Transverse colon (tissue), 4 donors: ENCODE results near the gene NOL9. TPM values are rescaled to one million over a fixed set of nuclear protein-coding genes. Genes with fewer than 3 reads are reported as not detected.

Source experiments
- DNase-seq: peaks from one replicate; pipeline ENCODE4 v3.0.0-alpha.2; 2019
- H3K27ac ChIP-seq, 4 donors: fragments of 200-600 bp; sonication (generic); 2 replicates each; pipeline ENCODE4 v1.5.1; 2016 to 2018; ENCODE audit warnings: inconsistent platforms in 4 of 4
- H3K27me3 ChIP-seq: fragments of 200-600 bp; sonication (generic); 2 replicates; pipeline ENCODE4 v1.5.1; 2017; ENCODE audit warnings: inconsistent platforms
- H3K36me3 ChIP-seq, 4 donors: fragments of 200-600 bp; sonication (generic); 2 replicates each; pipeline ENCODE4 v1.5.1; 2017 to 2019; ENCODE audit warnings: inconsistent platforms in 4 of 4
- H3K4me1 ChIP-seq, 4 donors: fragments of 200-600 bp; sonication (generic); 2 replicates each; pipeline ENCODE4 v1.5.1; 2017 to 2020; ENCODE audit warnings: inconsistent platforms in 4 of 4
- H3K4me3 ChIP-seq, 4 donors: fragments of 200-600 bp; sonication (generic); 1 replicate in 1 of 4; 2 replicates in 3 of 4; pipeline versions ENCODE4 v1.5.1 to v1.6.1; 2017 to 2019; ENCODE audit warnings: inconsistent platforms in 4 of 4
- H3K9me3 ChIP-seq, 2 donors: fragments of 200-600 bp; sonication (generic); 2 replicates each; pipeline ENCODE4 v1.5.1; 2017 to 2019; ENCODE audit warnings: inconsistent platforms in 2 of 2
- EP300 ChIP-seq: sonication (generic); formaldehyde crosslinking; IDR thresholded peaks from one replicate; pipeline ENCODE4 v1.6.1; 2017; ENCODE audit warnings: antibody characterized with exemption, low read depth
- POLR2A ChIP-seq: fragments of 450-650 bp; IDR thresholded peaks from one replicate; pipeline ENCODE4 v1.6.1; 2016; ENCODE audit warnings: antibody characterized with exemption, mild to moderate bottlenecking, moderate library complexity
- POLR2AphosphoS5 ChIP-seq, 3 donors: sonication (generic); formaldehyde crosslinking; IDR thresholded peaks; one replicate each; pipeline ENCODE4 v1.6.1; 2016; ENCODE audit warnings: antibody characterized with exemption in 3 of 3
- WGBS, 2 donors: methylation state at CpG; one replicate each; pipeline ENCODE4 v1.1.5; 2018; ENCODE audit warnings: low coverage in 1 of 2; 5-methylcytosine and 5-hydroxymethylcytosine counted together
- in situ Hi-C, 4 donors: fragments of 200-750 bp; cut with MboI; loops; one replicate each; pipeline versions ENCODE4 v1.15.0 to v1.15.1; 2017; ENCODE audit warnings: low sequenced_read_pairs in 3 of 4, low pct_ligation_motif_present in 1 of 4, low pct_unique_long_range_greater_than_20kb in 1 of 4
- intact Hi-C: fragments of 100-400 bp; cut with DNase I; formaldehyde crosslinking; loops from one replicate; pipeline ENCODE4 v1.15.1; 2023; ENCODE audit warnings: low total_unique reads
- small RNA-seq, 4 donors: library from RNA; depleted of rRNA; stranded (forward); fragments of <200 nt; gene quantifications; one replicate each; pipeline ENCODE3, GENCODE V24; 2016
- total RNA-seq, 4 donors: library from RNA; depleted of rRNA; stranded (reverse); fragments of >200 nt; gene quantifications; one replicate each; pipeline ENCODE4 v1.1.0, GENCODE V29; 2016
- TF ChIP-seq, protein P1 (sequence below), 5 experiments: fragments of 200-600 bp in 3 of 5; fragments of 450-650 bp in 2 of 5; sonication (generic) in 3 of 5; IDR thresholded peaks; 1 replicate in 2 of 5; 2 replicates in 3 of 5; pipeline ENCODE4 v1.5.1; 2016 to 2017; ENCODE audit warnings: antibody characterized with exemption in 5 of 5, inconsistent platforms in 3 of 5, mild to moderate bottlenecking in 2 of 5, moderate library complexity in 1 of 5

NOL9 gene
- total RNA-seq, 4 donors from 2014 or later, result 8.0 to 30.0 (median 13.8) TPM

DNA sequence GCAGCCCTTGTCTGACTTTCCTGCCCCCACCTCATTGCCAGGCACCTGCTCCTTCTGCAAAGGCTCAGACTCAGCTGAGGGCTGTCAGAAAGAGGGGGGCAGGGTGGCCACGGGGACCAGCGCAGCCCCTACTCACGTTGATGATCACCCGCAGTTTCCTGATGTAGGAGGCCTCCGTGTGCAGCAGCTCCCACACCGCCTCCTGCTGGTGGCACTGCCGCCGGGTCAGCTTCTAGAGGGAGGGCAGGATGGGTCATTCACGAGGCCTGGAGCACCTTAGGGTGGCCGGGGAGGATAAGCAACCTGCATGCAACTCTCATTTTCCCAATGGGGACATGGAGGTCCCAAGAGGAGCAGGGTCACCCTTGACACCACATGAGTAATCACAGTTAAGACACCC lies 81.9 kb downstream of the NOL9 start:
- intact Hi-C loops, result no loop called here
- H3K9me3 ChIP-seq, result no peaks in the 10 kb centered on the region
- in situ Hi-C loops, result no loop called here
- no peaks in the 10 kb centered on the region for H3K27me3 ChIP-seq
- H3K4me3 ChIP-seq, result peak overlapping the region in 2 of 4 donors; percentile 23 to 30
- peak overlapping the region; percentile 89 to 93 (median 92) for H3K27ac ChIP-seq
- H3K36me3 ChIP-seq, result no peaks in the 10 kb centered on the region
- peaks cover 6 to 44% (median 30%) of the 10 kb centered on the region in 4 donors for H3K4me1 ChIP-seq
- TF ChIP-seq EP300, result no peak
- TF ChIP-seq, protein P1, sequence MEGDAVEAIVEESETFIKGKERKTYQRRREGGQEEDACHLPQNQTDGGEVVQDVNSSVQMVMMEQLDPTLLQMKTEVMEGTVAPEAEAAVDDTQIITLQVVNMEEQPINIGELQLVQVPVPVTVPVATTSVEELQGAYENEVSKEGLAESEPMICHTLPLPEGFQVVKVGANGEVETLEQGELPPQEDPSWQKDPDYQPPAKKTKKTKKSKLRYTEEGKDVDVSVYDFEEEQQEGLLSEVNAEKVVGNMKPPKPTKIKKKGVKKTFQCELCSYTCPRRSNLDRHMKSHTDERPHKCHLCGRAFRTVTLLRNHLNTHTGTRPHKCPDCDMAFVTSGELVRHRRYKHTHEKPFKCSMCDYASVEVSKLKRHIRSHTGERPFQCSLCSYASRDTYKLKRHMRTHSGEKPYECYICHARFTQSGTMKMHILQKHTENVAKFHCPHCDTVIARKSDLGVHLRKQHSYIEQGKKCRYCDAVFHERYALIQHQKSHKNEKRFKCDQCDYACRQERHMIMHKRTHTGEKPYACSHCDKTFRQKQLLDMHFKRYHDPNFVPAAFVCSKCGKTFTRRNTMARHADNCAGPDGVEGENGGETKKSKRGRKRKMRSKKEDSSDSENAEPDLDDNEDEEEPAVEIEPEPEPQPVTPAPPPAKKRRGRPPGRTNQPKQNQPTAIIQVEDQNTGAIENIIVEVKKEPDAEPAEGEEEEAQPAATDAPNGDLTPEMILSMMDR (IDR thresholded peaks at IDR 0.05), result peak; percentile 13 to 78 (median 48)
- WGBS, 2 donors, result 58% methylated on average over 10 of the region's 10 CpGs; no CpG with 5 or more reads in 1 of the 2 donors
- no peak for DNase-seq

DNA sequence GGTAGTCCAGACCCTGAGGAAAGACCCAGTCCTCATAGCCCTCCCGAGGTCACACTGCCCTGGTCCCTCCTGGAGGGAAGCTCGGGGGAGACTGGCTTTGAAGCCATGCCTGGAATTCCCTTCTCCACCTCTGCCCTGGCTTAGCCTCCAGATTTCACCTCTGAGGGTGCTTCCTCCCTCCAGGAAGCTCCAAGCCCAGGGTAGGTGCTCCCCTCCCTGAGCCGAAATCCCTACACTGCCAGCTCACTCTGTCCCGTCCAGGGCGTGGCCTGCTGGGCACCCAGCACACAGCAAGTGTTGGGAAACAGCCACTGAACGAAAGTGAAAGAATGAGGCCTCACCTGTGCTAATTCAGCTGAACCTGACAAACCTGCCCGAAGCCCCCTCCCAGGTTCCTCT lies 82.3 kb downstream of the NOL9 start:
- peaks cover 6 to 43% (median 29%) of the 10 kb centered on the region in 4 donors for H3K4me1 ChIP-seq
- DNase-seq, result peak; percentile 89
- TF ChIP-seq EP300 (no peak), POLR2AphosphoS5 (IDR thresholded peaks at IDR 0.05) (peak; percentile 27 to 55 (median 34)), POLR2A (peak; percentile 34)
- TF ChIP-seq, protein P1 (IDR thresholded peaks at IDR 0.05), result no peak
- H3K27ac ChIP-seq, result peak overlapping the region; percentile 89 to 93 (median 92)
- H3K9me3 ChIP-seq, result no peaks in the 10 kb centered on the region
- no peaks in the 10 kb centered on the region for H3K36me3 ChIP-seq
- in situ Hi-C loops, result no loop called here
- intact Hi-C loops, result no loop called here
- peak overlapping the region in 2 of 4 donors; percentile 23 to 30 for H3K4me3 ChIP-seq
- 16 to 69% methylated on average over 2 to 7 of the region's 7 CpGs for WGBS, 2 donors
- H3K27me3 ChIP-seq, result no peaks in the 10 kb centered on the region

Small RNA genes lying within 50 kb of the gene (small RNA-seq; reads per million reads assigned to genes)
- 0 reads per million in 4 donors for gene RNU6-731P

Other genes starting within 250 kb of the NOL9 start
- 10 to 100 TPM in 3 of 4 donors, 1 to 10 TPM in 1; 5.6 to 55.0 (median 31.0) TPM for gene ACOT7, start 160.7 kb downstream of the NOL9 start, total RNA-seq
- gene HES2, start 134.6 kb downstream of the NOL9 start, total RNA-seq, result 10 to 100 TPM; 10.5 to 38.8 (median 25.4) TPM
- gene ESPN, start 129.7 kb downstream of the NOL9 start, total RNA-seq, result 100 to 1,000 TPM in 3 of 4 donors, 10 to 100 TPM in 1; 40.2 to 368 (median 157) TPM
- 10 to 100 TPM; 38.9 to 55.3 (median 45.0) TPM for gene TNFRSF25, start 88.3 kb downstream of the NOL9 start, total RNA-seq
- 10 to 100 TPM; 17.9 to 42.7 (median 37.1) TPM for gene PLEKHG5, start 62.8 kb downstream of the NOL9 start, total RNA-seq
- under 1 TPM in 1 of 4 donors, not detected in 3; 0.48 TPM for gene TAS1R1, start 794 bp upstream of the NOL9 start, total RNA-seq
- 10 to 100 TPM; 18.3 to 37.7 (median 30.5) TPM for gene ZBTB48, start 25.5 kb upstream of the NOL9 start, total RNA-seq
- 10 to 100 TPM; 23.6 to 67.7 (median 36.1) TPM for gene KLHL21, start 48.4 kb upstream of the NOL9 start, total RNA-seq
- gene PHF13, start 59.2 kb upstream of the NOL9 start, total RNA-seq, result 10 to 100 TPM in 2 of 4 donors, 1 to 10 TPM in 2; 8.7 to 17.3 (median 10.3) TPM
- gene THAP3, start 70.4 kb upstream of the NOL9 start, total RNA-seq, result 10 to 100 TPM in 2 of 4 donors, 1 to 10 TPM in 2; 7.5 to 21.0 (median 13.2) TPM
- gene DNAJC11, start 147.3 kb upstream of the NOL9 start, total RNA-seq, result 10 to 100 TPM; 62.1 to 80.0 (median 70.9) TPM
- 100 to 1,000 TPM in 3 of 4 donors, 10 to 100 TPM in 1; 93.8 to 268 (median 130) TPM for gene CAMTA1, start 230.9 kb upstream of the NOL9 start, total RNA-seq